Epithelial cell of prostate (primary cell): Measurements from ENCODE around the gene MELTF.

Source experiments
- DNase-seq: peaks from one replicate; pipeline ENCODE4 v3.0.0-alpha.2; 2011; ENCODE audit warnings: low read depth, low spot score
- H3K27ac ChIP-seq: fragments of 450-650 bp; 2 replicates; pipeline ENCODE4 v1.5.1; 2017; ENCODE audit warnings: mild to moderate bottlenecking

MELTF gene

DNA sequence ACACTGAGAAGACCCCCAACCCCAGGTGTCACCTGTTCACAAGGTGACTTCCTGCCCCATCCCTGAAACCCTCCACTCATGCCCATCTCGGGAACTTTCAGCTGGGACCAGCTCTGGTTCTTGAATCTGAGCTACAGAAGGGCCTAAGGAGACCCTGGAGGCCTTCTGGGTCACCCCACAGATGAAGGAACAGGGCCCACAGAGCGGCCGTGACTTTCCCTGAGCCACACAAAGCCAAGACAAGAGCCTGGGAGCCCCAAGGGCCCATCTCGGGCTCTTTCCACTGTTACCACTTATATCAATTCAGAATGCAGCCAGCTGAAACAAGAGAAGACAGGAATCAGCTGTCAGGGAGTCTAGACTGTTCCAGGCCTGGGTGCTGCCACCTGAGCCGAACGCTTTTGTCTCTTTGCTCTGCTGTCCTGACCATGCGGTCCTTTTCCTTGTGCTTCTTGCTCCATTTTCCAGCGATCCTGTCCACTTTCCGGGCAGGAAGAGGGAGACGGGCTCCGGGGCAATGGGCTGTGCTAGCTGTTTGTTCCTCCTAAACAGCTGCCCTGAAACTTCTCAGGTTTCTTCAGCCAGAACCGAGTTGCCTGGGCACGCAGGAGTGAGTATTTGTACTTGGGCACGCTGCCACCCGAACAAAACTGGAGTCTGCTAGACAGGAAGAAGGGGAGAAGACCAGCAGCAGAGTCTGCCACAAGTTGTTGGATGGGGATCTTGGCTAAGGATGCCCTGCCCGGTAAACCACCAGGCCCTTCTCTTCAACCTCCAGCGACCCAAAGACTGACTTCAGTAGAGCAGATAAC is 33.0 kb downstream of the MELTF start:
- no peak for DNase-seq
- peak overlapping the region; percentile 22 for H3K27ac ChIP-seq

DNA sequence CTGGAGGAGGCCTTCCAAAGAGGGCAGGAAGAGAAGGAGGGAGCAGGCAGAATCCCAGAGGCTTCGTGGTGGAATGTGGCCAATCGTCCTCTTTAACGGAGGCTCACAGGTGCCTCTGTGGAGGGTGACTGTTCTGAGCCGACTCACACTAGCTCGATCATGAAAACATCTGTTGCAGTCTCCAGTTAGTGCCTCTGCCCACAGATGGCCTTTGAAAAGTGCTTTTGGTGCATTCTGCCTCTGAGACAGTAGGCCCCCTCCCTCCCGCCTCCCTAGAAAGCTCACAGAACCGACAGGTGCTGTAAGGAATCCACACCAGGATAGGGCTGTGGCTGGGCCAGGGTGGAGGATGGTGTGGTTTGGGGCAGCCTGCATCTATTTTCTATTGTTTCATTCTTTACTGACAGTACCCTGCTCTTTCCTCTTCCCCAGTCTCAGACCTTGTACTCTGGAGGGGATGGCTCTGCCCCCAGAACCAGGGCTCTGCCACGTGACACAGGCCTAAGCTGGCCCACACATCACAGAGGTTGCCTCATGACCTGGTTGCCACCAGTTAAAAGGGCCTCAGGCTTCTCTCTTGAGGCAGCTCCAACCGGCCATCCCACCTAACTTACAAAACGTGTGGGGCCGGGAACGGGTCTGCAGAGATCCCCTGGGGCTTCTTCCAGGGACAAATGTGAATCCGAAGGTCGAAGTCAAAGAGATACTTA is 33.8 kb downstream of the MELTF start:
- H3K27ac ChIP-seq, result no peak overlapping the region
- DNase-seq, result no peak

DNA sequence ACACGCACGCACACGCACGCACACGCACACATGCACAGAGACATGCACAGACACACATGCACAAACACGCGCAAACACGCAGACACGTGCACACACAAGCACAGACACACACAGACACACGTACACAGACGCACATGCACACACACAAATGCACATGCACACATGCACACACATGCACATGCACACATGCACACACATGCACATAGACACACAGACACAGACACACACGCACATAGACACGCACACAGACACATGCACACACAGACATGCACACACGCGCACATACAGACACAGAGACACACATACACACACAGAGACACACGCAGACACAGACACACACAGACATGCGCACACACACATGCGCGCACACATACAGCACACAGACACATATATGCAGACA is 34.6 kb downstream of the MELTF start:
- DNase-seq, result no peak
- H3K27ac ChIP-seq, result no peak overlapping the region

DNA sequence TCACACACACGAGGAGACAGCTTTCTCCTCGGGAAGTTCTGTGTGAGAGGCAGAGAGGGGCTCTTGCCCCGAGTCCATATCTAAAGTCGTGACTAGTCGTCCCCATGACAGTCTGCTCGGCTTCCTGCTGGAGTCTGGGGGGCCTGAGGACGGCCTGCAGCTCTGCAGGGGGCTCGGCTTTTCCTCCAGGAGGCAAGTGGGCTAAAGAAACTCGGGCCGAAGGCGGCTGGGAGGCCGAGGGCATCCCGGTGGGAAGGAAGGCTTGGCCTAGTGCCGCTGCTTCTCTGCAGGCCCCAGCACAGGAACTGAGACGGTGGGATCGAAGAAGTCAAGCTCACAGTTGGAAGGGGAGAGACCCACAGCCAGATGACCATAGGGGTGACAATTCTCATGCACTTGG is 35.6 kb downstream of the MELTF start:
- H3K27ac ChIP-seq, result no peak overlapping the region
- DNase-seq, result no peak

DNA sequence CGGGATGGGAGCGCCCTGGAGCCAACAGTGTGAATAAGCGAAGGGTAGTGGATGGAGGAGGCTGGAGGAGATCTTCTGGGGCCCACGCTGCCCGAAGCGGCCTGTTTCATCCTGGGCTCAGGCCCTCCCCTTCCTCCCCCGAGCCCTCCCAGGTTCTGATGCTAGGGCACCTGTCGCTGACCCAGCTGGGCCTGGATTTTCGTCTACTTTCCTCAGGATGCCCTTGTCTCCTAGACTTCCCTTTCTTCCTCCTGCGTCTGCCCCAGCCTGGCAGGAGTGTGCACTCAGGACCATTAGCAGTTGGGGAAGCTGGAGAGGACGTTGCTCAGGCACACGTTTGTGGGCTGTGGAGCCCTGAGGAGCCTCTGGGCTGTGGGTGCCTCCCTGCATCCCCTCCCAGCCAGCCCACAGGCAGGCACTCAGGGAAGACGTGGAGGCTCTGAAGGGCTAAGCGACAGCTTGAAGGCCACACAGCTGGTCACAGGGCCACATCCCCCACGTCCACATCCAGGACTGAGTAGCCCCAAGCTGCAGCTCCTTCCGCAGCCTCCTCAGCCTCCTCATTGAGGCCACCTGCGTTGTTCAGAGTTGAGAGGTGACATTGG is 37.1 kb downstream of the MELTF start:
- H3K27ac ChIP-seq, result no peak overlapping the region
- no peak for DNase-seq

DNA sequence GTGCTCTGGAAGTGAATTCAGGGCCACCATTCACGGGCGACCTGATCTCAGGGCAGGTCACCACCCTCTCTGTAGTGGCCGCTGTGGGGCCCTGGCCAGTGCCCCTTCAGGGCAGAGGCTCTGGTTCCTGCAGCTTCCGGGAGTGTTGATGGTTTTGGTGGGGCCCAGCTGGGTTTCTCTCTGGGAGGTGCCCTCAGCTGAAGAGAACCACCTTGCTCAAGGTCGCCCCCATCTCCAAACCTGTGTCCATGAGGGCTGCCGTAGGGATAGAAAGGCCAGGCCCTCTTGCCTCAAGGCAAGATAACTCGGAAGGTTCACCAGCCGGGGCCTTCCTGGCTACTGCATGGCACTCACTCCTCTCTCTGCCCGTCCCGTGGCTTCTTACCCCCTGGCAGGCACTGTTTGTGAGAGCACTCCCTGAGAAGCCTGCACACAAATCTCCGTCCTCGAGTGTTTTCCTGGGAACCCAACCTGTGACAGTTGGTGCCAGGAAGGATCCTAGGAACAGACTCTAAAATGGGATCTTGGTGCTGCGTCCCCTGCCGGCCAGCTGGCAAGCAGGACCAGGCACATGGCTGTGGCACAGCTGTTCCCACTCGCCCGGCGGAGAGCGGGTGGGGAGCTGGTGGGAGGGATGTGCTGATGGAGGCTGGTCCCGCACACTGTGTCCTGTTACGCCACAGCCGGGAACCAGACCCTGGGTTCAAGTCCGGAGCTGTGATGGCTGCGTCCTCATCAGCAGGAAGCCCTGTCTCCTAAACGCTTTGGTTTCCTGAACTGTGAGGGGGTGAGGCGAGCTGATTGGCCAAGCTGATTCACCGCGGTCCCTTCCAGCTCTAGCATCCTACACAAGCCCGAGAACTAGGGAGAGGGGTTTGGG is 37.8 kb downstream of the MELTF start:
- no peak overlapping the region for H3K27ac ChIP-seq
- no peak for DNase-seq

DNA sequence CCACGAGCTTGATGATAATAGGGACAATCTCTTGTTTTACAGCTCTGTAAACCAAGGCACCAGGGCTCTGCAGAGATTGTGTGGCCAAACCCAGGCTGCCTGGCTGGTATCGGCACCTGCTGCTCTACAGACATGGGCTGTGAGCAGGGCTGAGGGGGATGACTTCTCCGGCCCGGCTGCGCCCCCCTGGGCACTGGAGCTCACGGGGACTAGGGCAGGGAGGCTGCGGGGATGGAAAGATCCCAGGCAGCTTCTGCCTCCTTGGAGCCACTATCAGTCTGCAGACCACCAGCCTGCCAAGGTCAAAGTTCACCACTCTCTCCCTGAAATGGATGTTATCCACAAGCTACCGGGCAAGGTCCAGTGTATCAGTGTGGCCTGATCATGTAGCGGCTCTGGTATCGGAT is 39.0 kb downstream of the MELTF start:
- no peak for DNase-seq
- H3K27ac ChIP-seq, result no peak overlapping the region

DNA sequence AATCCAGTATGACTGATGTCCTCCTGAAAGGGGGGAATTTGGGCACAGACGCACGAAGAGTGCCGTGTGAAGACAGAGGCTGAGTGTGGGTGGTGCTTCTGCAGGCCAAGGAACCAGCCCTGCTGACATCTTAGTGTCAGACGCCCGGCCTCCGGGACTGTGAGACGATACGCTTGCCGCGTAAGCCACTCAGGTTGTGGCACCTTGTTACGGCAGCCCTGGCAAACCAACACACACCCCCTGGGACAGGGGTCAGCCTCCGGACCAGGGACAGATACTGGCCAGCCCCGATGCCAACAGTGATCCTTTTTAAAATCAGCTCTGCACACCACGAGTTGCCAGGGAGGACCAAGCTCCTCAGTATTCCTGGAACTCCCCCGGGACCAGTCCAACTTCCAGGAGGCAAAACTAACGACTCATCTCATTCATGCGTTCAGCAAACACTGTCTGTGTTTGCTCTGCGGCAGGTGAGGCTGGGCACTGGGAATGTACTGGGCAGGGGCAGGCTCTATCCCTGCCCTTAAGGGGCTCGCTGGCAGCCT is 39.8 kb downstream of the MELTF start:
- DNase-seq, result no peak
- no peak overlapping the region for H3K27ac ChIP-seq

DNA sequence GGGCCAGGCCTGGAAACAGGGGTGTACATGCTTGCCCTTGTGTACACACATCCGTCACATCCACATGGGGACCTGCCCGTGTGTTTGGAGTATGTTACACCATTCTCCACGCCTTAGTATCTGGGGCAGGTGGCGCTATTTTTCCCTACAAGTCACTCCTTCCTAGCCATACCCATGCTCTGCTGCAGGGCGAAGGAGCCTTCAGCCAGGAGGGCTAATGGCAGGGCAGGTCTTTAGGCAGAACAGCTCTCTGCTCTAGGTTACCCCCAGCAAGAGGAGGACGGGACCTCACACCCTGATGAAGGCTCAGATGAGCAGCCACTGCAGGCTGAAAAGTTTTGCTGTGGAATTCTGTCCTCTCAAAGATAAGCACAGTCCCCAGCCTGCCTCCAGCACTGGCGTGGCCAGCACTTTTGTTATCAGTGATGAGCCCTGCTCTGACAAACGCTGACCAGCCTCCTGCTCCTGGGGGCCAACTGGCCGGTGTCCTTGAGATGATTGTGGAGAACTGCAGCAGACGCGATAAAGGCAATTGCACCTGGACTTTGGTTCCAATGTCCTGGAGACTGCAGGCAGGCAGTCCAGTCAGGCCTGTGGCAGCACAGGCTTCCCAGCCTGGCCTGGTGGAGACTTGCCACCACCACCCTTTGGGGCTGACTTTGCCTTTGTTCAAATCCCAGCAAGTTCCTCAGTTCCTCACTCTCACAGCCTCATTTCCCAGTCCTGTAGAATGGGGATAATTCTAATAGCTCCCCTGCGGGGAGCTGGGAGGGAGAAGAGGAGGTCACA is 41.2 kb downstream of the MELTF start:
- no peak for DNase-seq
- no peak overlapping the region for H3K27ac ChIP-seq

DNA sequence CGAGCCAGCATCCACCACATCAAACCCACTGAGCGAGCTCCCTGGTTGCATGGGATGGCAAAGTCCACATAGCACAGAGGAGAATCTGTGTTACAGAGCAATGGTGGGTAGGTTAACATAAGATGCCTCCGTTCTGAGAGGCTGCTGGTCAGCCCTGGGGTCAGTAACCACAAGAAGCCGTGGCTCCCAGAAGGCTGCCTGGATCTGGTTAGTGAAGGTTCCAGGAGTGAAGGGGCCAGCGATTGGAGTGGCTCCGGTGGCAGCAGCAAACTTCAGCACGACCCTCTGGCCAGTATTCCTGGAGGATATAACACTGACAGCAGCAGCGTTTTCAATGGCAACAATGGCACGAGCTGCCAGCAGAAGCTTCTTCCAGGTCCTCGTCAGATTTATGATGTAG is 42.6 kb downstream of the MELTF start:
- DNase-seq, result no peak
- no peak overlapping the region for H3K27ac ChIP-seq

DNA sequence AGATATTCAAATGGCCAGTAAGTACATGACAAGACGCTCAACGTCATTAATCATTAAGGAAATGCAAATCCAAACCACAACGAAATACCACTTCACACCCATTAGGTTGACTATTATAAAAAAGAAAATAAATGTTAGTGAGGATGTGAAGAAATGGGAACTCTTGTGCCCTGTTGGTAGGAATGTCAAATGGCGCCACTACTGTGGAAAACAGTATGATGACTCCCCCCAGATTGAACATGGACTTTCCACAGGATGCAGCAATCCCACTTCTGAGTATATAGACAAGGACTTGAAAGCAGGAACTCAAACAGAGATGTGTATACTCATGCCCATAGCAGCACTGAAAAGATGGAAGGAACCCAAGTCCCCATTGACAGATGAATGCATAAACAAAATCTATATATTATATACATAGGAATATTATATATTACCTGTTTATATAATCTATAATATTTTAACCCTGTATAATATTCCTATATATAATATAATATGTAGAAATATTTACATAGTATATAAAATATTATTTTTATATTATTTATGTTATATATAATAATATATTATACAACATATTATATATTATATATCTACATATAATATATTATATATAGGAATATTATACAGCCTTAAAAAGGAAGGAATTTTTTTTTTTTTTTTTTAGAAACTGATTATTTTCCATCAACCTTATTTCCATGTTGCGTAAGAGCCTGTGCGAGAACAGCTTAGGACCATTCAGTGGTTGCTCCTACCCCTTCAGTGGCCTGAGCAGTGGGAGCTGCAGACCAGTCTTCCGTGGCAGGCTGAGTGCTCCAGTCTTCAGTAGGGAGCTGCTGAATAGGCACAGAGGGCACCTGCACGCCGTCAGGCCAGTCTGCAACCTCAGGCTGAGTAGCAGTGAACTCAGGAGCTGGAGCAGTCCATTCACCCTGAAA is 43.4 kb downstream of the MELTF start:
- no peak for DNase-seq
- H3K27ac ChIP-seq, result no peak overlapping the region

DNA sequence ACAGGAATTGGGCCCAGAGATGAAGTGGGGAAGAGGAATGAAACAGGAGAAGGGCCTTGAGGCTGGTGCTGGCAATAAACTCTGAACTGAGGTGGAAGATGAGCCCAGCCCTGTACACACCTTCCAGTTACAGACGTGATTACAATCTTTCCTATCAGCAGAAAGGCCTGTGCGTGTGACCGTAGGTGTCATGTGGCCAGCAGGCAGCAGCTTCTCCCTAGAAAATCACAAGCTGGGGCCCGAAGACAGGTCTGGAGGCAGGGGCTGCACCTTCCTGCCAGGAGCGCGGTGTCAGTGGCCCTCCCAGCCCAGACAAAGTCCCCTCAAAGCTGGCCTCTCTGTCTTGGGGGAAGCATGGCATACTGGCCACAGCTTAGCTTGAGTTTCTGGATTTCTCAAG is 44.3 kb downstream of the MELTF start:
- H3K27ac ChIP-seq, result no peak overlapping the region
- DNase-seq, result no peak

DNA sequence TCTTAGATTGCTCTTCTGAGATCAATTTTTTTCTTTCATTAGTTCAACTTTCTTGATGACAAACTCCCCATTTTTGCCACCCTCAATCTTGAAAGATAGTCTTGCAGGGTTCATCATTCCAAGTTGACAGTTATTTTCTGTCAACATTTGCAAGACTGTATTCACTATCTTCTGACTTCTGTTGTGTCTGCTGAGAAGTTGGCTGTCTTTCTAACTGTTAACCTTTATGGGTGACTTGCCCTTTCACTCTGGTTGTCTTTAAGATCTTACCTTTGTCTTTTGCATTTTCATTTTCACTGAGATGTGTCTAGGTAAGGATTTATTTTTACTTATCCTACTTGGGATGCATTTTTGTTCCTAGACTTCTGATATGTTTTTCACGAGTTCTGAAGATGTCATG is 46.4 kb downstream of the MELTF start:
- DNase-seq, result no peak
- H3K27ac ChIP-seq, result no peak overlapping the region

DNA sequence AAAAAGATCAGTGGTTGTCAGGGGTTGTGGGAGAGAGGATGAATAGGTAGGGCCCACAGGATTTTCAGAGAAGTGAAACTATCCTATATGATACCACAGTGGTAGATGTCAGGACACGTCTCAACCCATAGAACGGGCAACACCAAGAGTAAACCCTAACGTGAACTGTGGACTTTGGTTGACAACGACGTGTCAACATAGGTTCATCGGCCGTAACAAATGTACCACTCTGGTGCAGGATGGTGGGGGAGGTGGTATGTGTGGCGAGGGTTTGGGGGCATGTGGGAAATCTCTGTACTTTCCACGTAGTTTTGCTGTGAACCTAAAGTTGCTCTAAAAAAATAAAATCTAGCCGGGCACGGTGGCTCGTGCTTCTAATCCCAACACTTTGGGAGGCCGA is 48.0 kb downstream of the MELTF start:
- DNase-seq, result no peak

DNA sequence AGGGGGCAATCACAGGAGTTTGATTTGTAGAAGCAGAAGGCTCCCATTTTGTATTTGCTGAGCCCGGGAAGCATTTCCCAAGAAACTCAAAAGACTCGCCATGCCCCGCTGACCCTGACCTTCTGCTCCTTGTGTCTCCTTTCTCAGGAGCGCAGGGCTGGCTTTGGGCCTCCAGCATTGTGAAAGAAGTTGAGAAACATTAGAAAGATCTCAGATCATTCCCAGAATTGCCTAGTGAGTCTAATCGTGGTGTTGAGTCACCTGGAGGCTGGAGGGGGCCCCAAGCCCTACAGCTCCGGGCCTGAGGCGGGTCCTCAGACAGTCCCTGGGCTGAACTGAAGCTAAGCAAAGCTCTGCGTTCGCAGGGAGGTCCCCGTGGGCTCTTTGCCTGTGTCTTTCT is 50.1 kb downstream of the MELTF start:
- H3K27ac ChIP-seq, result no peak overlapping the region
- no peak for DNase-seq

More for the DNA sequence above, 48.0 kb downstream of the MELTF start:
- no peak overlapping the region for H3K27ac ChIP-seq

DNA sequence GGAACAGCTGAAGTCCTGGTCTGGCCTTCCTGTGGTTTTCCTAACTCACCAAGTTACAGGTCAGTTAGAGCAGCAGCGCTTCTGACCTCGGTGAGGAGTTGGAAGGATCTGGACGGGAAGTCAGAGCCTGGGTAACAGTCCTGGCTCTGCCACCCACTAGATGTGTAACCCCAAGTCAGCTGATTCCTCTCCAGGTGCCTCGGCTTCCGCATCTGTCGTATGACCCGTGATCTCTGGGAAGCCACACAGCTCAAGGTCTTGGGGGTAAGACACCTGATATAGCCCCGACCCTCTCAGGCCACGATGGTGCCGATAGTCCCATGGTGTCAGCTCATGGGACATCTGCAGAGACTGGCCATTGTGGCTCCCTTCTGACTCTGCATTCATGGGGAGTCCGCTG is 52.7 kb downstream of the MELTF start:
- DNase-seq, result no peak
- H3K27ac ChIP-seq, result no peak overlapping the region

DNA sequence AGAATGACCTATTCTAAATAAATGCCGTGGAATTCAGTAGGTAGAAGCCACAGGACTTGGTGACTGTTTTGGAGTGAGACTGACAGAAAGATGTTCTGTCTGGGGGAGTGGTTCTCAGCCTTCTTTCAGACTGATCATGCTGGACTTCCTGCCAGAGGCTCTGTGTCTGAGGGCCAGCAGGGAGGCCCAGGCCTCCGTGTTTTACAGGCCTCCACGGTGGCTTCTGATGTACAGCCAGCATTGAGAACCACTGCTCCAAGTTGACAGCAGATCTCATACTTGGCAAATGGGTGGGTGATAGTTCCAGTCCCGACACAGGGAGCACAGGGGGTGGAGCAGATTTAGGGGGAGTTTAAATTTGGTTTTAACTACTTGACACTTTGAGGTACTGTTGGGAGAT is 54.3 kb downstream of the MELTF start:
- H3K27ac ChIP-seq, result no peak overlapping the region
- DNase-seq, result no peak

DNA sequence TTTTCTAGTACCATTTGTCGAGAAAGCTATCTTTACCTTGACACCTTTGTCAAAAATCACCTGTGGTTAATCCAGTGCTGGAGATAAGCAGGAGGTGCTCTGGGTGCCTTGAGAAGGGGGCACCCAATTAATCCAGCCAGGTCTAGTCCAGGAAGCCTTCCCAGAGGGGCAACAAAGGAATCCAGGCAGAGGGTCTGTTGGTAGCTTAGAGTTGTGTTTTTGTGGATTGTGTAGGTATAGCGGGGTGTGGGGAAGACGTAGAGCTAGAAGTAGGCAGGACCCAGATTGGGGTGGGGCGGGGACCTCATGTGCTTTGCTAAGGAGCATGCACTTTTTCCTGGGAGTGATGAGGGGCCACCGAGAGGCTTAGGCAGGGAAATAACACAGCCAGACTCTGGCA is 55.0 kb downstream of the MELTF start:
- no peak overlapping the region for H3K27ac ChIP-seq

More for the DNA sequence above, 55.0 kb downstream of the MELTF start:
- no peak for DNase-seq
